Activated naive CD4-positive, alpha-beta T cell treated with anti-CD3 and anti-CD28 coated beads, Interleukin-2, amount 50 U/mL, for 24 hours (primary cell): ENCODE results near the gene ABI1.

Experiments
- H3K27ac Mint-ChIP-seq: one replicate; pipeline ENCODE4 v1.8.0; 2021; ENCODE audit warnings: mild to moderate bottlenecking, mixed read lengths
- H3K27me3 Mint-ChIP-seq: one replicate; pipeline ENCODE4 v1.8.0; 2021; ENCODE audit warnings: mixed read lengths
- H3K36me3 Mint-ChIP-seq: one replicate; pipeline ENCODE4 v1.8.0; 2021; ENCODE audit warnings: mixed read lengths
- H3K4me1 Mint-ChIP-seq: one replicate; pipeline ENCODE4 v1.8.0; 2021; ENCODE audit warnings: mixed read lengths
- H3K4me3 Mint-ChIP-seq: one replicate; pipeline ENCODE4 v1.8.0; 2021; ENCODE audit warnings: mild to moderate bottlenecking, mixed read lengths
- H3K9me3 Mint-ChIP-seq: one replicate; pipeline ENCODE4 v1.8.0; 2021; ENCODE audit warnings: mixed read lengths

The ABI1 gene

GRCh38 chr10:26829810-26830515 is 30.8 kb downstream of the ABI1 start:
- Mint-ChIP-seq H3K27me3 (no peaks in the 10 kb centered on the region), H3K9me3 (no peaks in the 10 kb centered on the region), H3K4me3 (no peak overlapping the region), H3K36me3 (peaks cover 15% of the 10 kb centered on the region), H3K4me1 (peaks cover 81% of the 10 kb centered on the region), H3K27ac (peak overlapping the region; percentile 6)

GRCh38 chr10:26824015-26824690 is 36.6 kb downstream of the ABI1 start:
- Mint-ChIP-seq H3K36me3 (peaks cover 18% of the 10 kb centered on the region), H3K27me3 (no peaks in the 10 kb centered on the region), H3K4me3 (no peak overlapping the region), H3K4me1 (peaks cover 77% of the 10 kb centered on the region), H3K9me3 (no peaks in the 10 kb centered on the region), H3K27ac (peak overlapping the region; percentile 56)

GRCh38 chr10:26821699-26822570 is 38.8 kb downstream of the ABI1 start:
- Mint-ChIP-seq H3K4me3 (no peak overlapping the region), H3K27ac (peak overlapping the region; percentile 41), H3K9me3 (no peaks in the 10 kb centered on the region), H3K27me3 (no peaks in the 10 kb centered on the region), H3K4me1 (peaks cover 72% of the 10 kb centered on the region), H3K36me3 (peaks cover 23% of the 10 kb centered on the region)

GRCh38 chr10:26815500-26815899 is 45.3 kb downstream of the ABI1 start:
- Mint-ChIP-seq H3K27me3 (no peaks in the 10 kb centered on the region), H3K4me3 (no peak overlapping the region), H3K27ac (no peak overlapping the region), H3K36me3 (peaks cover 13% of the 10 kb centered on the region), H3K9me3 (peaks cover 4% of the 10 kb centered on the region), H3K4me1 (peaks cover 74% of the 10 kb centered on the region)

- peaks cover 73% of the 10 kb centered on the region for H3K4me1 Mint-ChIP-seq
- no peak overlapping the region for H3K4me3 Mint-ChIP-seq
- peak overlapping the region; percentile 59 for H3K27ac Mint-ChIP-seq
- peaks cover 4% of the 10 kb centered on the region for H3K9me3 Mint-ChIP-seq
- H3K36me3 Mint-ChIP-seq: peaks cover 2% of the 10 kb centered on the region
- no peaks in the 10 kb centered on the region for H3K27me3 Mint-ChIP-seq
Measured at GRCh38 chr10:26810435-26811026, 50.2 kb downstream of the ABI1 start.

GRCh38 chr10:26809973-26810372 is 50.8 kb downstream of the ABI1 start:
- H3K9me3 Mint-ChIP-seq: peaks cover 4% of the 10 kb centered on the region
- H3K27ac Mint-ChIP-seq: no peak overlapping the region
- peaks cover 2% of the 10 kb centered on the region for H3K36me3 Mint-ChIP-seq
- no peak overlapping the region for H3K4me3 Mint-ChIP-seq
- H3K27me3 Mint-ChIP-seq: no peaks in the 10 kb centered on the region
- H3K4me1 Mint-ChIP-seq: peaks cover 76% of the 10 kb centered on the region

GRCh38 chr10:26807532-26807931 is 53.2 kb downstream of the ABI1 start:
- H3K4me1 Mint-ChIP-seq: peaks cover 78% of the 10 kb centered on the region
- H3K4me3 Mint-ChIP-seq: no peak overlapping the region
- H3K36me3 Mint-ChIP-seq: no peaks in the 10 kb centered on the region
- H3K9me3 Mint-ChIP-seq: no peaks in the 10 kb centered on the region
- no peaks in the 10 kb centered on the region for H3K27me3 Mint-ChIP-seq
- H3K27ac Mint-ChIP-seq: no peak overlapping the region

GRCh38 chr10:26806557-26806956 is 54.2 kb downstream of the ABI1 start:
- H3K27me3 Mint-ChIP-seq: no peaks in the 10 kb centered on the region
- H3K9me3 Mint-ChIP-seq: no peaks in the 10 kb centered on the region
- no peak overlapping the region for H3K4me3 Mint-ChIP-seq
- H3K4me1 Mint-ChIP-seq: peaks cover 79% of the 10 kb centered on the region
- no peaks in the 10 kb centered on the region for H3K36me3 Mint-ChIP-seq
- no peak overlapping the region for H3K27ac Mint-ChIP-seq

- no peak overlapping the region for H3K27ac Mint-ChIP-seq
- no peaks in the 10 kb centered on the region for H3K36me3 Mint-ChIP-seq
- H3K4me1 Mint-ChIP-seq: peaks cover 86% of the 10 kb centered on the region
- no peaks in the 10 kb centered on the region for H3K9me3 Mint-ChIP-seq
- no peaks in the 10 kb centered on the region for H3K27me3 Mint-ChIP-seq
- H3K4me3 Mint-ChIP-seq: peak overlapping the region; percentile 3
Measured at GRCh38 chr10:26805567-26806245, 55.1 kb downstream of the ABI1 start.

- peak overlapping the region; percentile 72 for H3K4me3 Mint-ChIP-seq
Measured at GRCh38 chr10:26804418-26805393, 56.1 kb downstream of the ABI1 start.

GRCh38 chr10:26803849-26804248 is 56.9 kb downstream of the ABI1 start:
- peaks cover 94% of the 10 kb centered on the region for H3K4me1 Mint-ChIP-seq

More at GRCh38 chr10:26804418-26805393, 56.1 kb downstream of the ABI1 start:
- Mint-ChIP-seq H3K36me3 (no peaks in the 10 kb centered on the region), H3K27me3 (no peaks in the 10 kb centered on the region), H3K27ac (peak overlapping the region; percentile 81), H3K4me1 (peaks cover 88% of the 10 kb centered on the region), H3K9me3 (no peaks in the 10 kb centered on the region)

GRCh38 chr10:26802527-26802926 is 58.2 kb downstream of the ABI1 start:
- Mint-ChIP-seq H3K36me3 (peaks cover 6% of the 10 kb centered on the region), H3K27ac (peak overlapping the region; percentile 60), H3K4me3 (no peak overlapping the region), H3K27me3 (no peaks in the 10 kb centered on the region), H3K9me3 (no peaks in the 10 kb centered on the region), H3K4me1 (peaks cover 98% of the 10 kb centered on the region)

More at GRCh38 chr10:26803849-26804248, 56.9 kb downstream of the ABI1 start:
- H3K27me3 Mint-ChIP-seq: no peaks in the 10 kb centered on the region
- no peak overlapping the region for H3K4me3 Mint-ChIP-seq
- H3K9me3 Mint-ChIP-seq: no peaks in the 10 kb centered on the region
- peak overlapping the region; percentile 46 for H3K27ac Mint-ChIP-seq
- no peaks in the 10 kb centered on the region for H3K36me3 Mint-ChIP-seq

- peaks cover 97% of the 10 kb centered on the region for H3K4me1 Mint-ChIP-seq
- no peaks in the 10 kb centered on the region for H3K9me3 Mint-ChIP-seq
- no peak overlapping the region for H3K4me3 Mint-ChIP-seq
- no peaks in the 10 kb centered on the region for H3K27me3 Mint-ChIP-seq
- H3K27ac Mint-ChIP-seq: no peak overlapping the region
- H3K36me3 Mint-ChIP-seq: peaks cover 6% of the 10 kb centered on the region
Measured at GRCh38 chr10:26801831-26802230, 58.9 kb downstream of the ABI1 start.

GRCh38 chr10:26801274-26801673 is 59.5 kb downstream of the ABI1 start:
- Mint-ChIP-seq H3K27ac (no peak overlapping the region), H3K9me3 (no peaks in the 10 kb centered on the region), H3K36me3 (peaks cover 6% of the 10 kb centered on the region), H3K4me3 (no peak overlapping the region), H3K4me1 (peaks cover 94% of the 10 kb centered on the region), H3K27me3 (no peaks in the 10 kb centered on the region)
